ENCODE measurements around the gene CPTP. TPM values are rescaled to one million over a fixed set of nuclear protein-coding genes. Genes with fewer than 3 reads are reported as not detected.

The CPTP gene
- total RNA-seq, 1 experiment from 2014 or later: 14.0 TPM

GRCh38 chr1:1318777-1319645 is 5.6 kb upstream of the CPTP start:
- no peak overlapping the region for H2BK15ac ChIP-seq (ENCODE audit: low read depth, low read length)
- H4K91ac ChIP-seq (ENCODE audit: insufficient read length, low read depth, low read length): no peak overlapping the region
- H2AK5ac ChIP-seq (ENCODE audit: insufficient read length, low read length): no peak overlapping the region
- peaks cover 8% of the 10 kb centered on the region for H3K79me1 ChIP-seq (ENCODE audit: insufficient read depth, low read depth, low read length, poor library complexity, severe bottlenecking)
- no peak overlapping the region for H2BK20ac ChIP-seq (ENCODE audit: low read depth, low read length, poor library complexity, severe bottlenecking)
- H3K56ac ChIP-seq (ENCODE audit: insufficient read length, low read depth, low read length): no peak overlapping the region
- H3K9ac ChIP-seq (ENCODE audit: extremely low read depth, insufficient read length, low read length): no peak overlapping the region
- H3T11ph ChIP-seq (ENCODE audit: low read length): no peak overlapping the region
- WGBS (ENCODE audit: extremely low coverage, insufficient read length, low lambda C conversion rate): no CpG with 5 or more reads among the region's 36 CpGs
- H3K23me2 ChIP-seq (ENCODE audit: insufficient read length, low read depth, low read length, poor library complexity, severe bottlenecking): no peaks in the 10 kb centered on the region
- no peak for DNase-seq
- H4K8ac ChIP-seq (replicated peaks; ENCODE audit: insufficient read length, low read depth, low read length): no peak overlapping the region
- H3K27me3 ChIP-seq (ENCODE audit: insufficient read depth, low read length): no peaks in the 10 kb centered on the region
- H2BK12ac ChIP-seq (ENCODE audit: insufficient read length, low read depth, low read length): no peak overlapping the region
- peaks cover 15% of the 10 kb centered on the region; the same call in 1 of the 2 replicates for H3K79me2 ChIP-seq (ENCODE audit: insufficient read depth, low read length)
- H2BK5ac ChIP-seq (ENCODE audit: insufficient read length, low read length): no peak overlapping the region
- no peak overlapping the region for H3K4ac ChIP-seq (ENCODE audit: low read depth, low read length)
- no peaks in the 10 kb centered on the region for H3K9me3 ChIP-seq (ENCODE audit: control insufficient read depth, low read depth, low read length)
- no peaks in the 10 kb centered on the region for H3K9me3 Mint-ChIP-seq
- no peak for TF ChIP-seq CTCF (conservative IDR thresholded peaks at IDR 0.05)
- peak overlapping the region in 1 of 3 experiments; percentile 39; a peak in 2 of 7 replicates for H3K27ac Mint-ChIP-seq
- no peak overlapping the region for H3K14ac ChIP-seq (ENCODE audit: insufficient read depth, low read length)
- H3K23ac ChIP-seq (ENCODE audit: insufficient read length, low read depth, low read length): no peak overlapping the region
- H3K18ac ChIP-seq (ENCODE audit: insufficient read length, low read depth, low read length): no peak overlapping the region
- no peak overlapping the region for H2AFZ ChIP-seq (ENCODE audit: low read length)
- peaks cover 16 to 61% (median 50%) of the 10 kb centered on the region in 3 experiments; a peak in 6 of 7 replicates for H3K36me3 Mint-ChIP-seq (ENCODE audit: insufficient read depth in 1 of 3, low read depth in 3 of 3)
- no peak overlapping the region for H3K4me2 ChIP-seq (ENCODE audit: insufficient read depth, insufficient read length, low read length)
- no peak overlapping the region for H3K27ac ChIP-seq (ENCODE audit: insufficient read length, low read depth, low read length)
- no peaks in the 10 kb centered on the region for H3K27me3 Mint-ChIP-seq (ENCODE audit: low read depth)
- no peak overlapping the region for H4K5ac ChIP-seq (ENCODE audit: insufficient read length, low read depth, low read length)
- no peak overlapping the region for H2BK120ac ChIP-seq (ENCODE audit: low read depth, low read length, poor library complexity, severe bottlenecking)
- no peaks in the 10 kb centered on the region; the same call in 1 of the 2 replicates for H3K4me1 ChIP-seq (ENCODE audit: insufficient read depth, low read length)
- peaks cover 5% of the 10 kb centered on the region for H4K20me1 ChIP-seq (ENCODE audit: control insufficient read depth, insufficient read depth, insufficient read length)
- H3K4me1 Mint-ChIP-seq: peaks cover 10 to 29% of the 10 kb centered on the region in 2 experiments
- H3K4me3 Mint-ChIP-seq: no peak overlapping the region
